H1 (cell line): Measurements from ENCODE around the gene DBP. TPM values are rescaled to one million over a fixed set of nuclear protein-coding genes. Genes with fewer than 3 reads are reported as not detected.
"Not testable (repeated sequence)": the region's sequence is repeated elsewhere in the genome, so short reads cannot be mapped to it uniquely, and the experiment has no call there.

Experiments
- CTCF ChIA-PET: fragments of 300-600 bp; sonication (Branson Sonifier 250); formaldehyde crosslinking; loops from one replicate; lab custom pipeline; 2021; ENCODE audit not compliant: partially characterized antibody; lab: Charles Lee
- POLR2A ChIA-PET: fragments of 300-600 bp; sonication (Branson Sonifier 250); formaldehyde crosslinking; loops from one replicate; lab custom pipeline; 2021; ENCODE audit warnings: inconsistent platforms; ENCODE audit not compliant: partially characterized antibody; lab: Charles Lee
- DNase-seq, 2 experiments: peaks; one replicate each; pipeline versions ENCODE4 v3.0.0 to v3.0.0-alpha.2; 2010 to 2022; ENCODE audit warnings: low spot score in 2 of 2, low read depth in 1 of 2, mixed read lengths in 1 of 2
- FAIRE-seq: peaks from 2 replicates; lab custom pipeline; 2011; peaks lifted over from hg19 to GRCh38; lab: Jason Lieb, UNC
- H2AFZ ChIP-seq: 2 replicates; pipeline ENCODE4 v1.8.1; 2012; ENCODE audit warnings: low read length, inconsistent platforms
- H2AK5ac ChIP-seq: 2 replicates; pipeline ENCODE4 v1.6.1; 2013; ENCODE audit warnings: low read depth, low read length
- H2BK120ac ChIP-seq: replicated peaks from 2 replicates; pipeline ENCODE3; 2013; ENCODE audit warnings: low read depth, low read length, inconsistent platforms
- H2BK12ac ChIP-seq: 2 replicates; pipeline ENCODE4 v1.6.1; 2013; ENCODE audit warnings: low read depth, low read length
- H2BK15ac ChIP-seq: 2 replicates; pipeline ENCODE4 v1.6.1; 2013; ENCODE audit warnings: low read length
- H2BK20ac ChIP-seq: 2 replicates; pipeline ENCODE4 v1.6.1; 2013; ENCODE audit warnings: low read length
- H2BK5ac ChIP-seq: 2 replicates; pipeline ENCODE4 v1.6.1; 2013; ENCODE audit warnings: low read depth, low read length
- H3K14ac ChIP-seq: 2 replicates; pipeline ENCODE4 v1.6.1; 2013; ENCODE audit warnings: inconsistent platforms; ENCODE audit not compliant: insufficient read length
- H3K18ac ChIP-seq: 2 replicates; pipeline ENCODE4 v1.6.1; 2013; ENCODE audit warnings: low read length; ENCODE audit errors: extremely low read depth
- H3K23ac ChIP-seq: 2 replicates; pipeline ENCODE4 v1.6.1; 2013; ENCODE audit warnings: inconsistent platforms; ENCODE audit not compliant: insufficient read length
- H3K23me2 ChIP-seq: 2 replicates; pipeline ENCODE4 v1.6.1; 2013; ENCODE audit warnings: low read depth, low read length
- H3K27ac ChIP-seq: 2 replicates; pipeline ENCODE4 v1.6.1; 2011; ENCODE audit warnings: low read depth, low read length, inconsistent platforms
- H3K27me3 ChIP-seq, 4 experiments: replicated peaks in 1 of 4; 1 replicate in 1 of 4; 2 replicates in 3 of 4; pipeline versions ENCODE4 v1.6.1 to v1.8.1; 2011 to 2013; ENCODE audit warnings: low read length in 3 of 4, mild to moderate bottlenecking in 3 of 4, inconsistent platforms in 2 of 4, mixed read lengths in 2 of 4, moderate library complexity in 1 of 4; ENCODE audit not compliant: control insufficient read depth in 3 of 4, insufficient read depth in 3 of 4; ENCODE audit errors: extremely low read depth in 1 of 4
- H3K36me3 ChIP-seq, 4 experiments: 2 replicates each; pipeline versions ENCODE4 v1.6.1 to v1.8.1; 2011 to 2013; ENCODE audit warnings: mild to moderate bottlenecking in 4 of 4, low read length in 3 of 4, moderate library complexity in 2 of 4, control low read depth in 1 of 4, inconsistent platforms in 1 of 4; ENCODE audit not compliant: insufficient read depth in 4 of 4, control insufficient read depth in 2 of 4
- H3K4ac ChIP-seq: replicated peaks from 2 replicates; pipeline ENCODE3; 2013; ENCODE audit warnings: low read length, low read depth, mixed read lengths, inconsistent platforms; ENCODE audit not compliant: insufficient read length
- H3K4me1 ChIP-seq, 4 experiments: replicated peaks in 1 of 4; 1 replicate in 1 of 4; 2 replicates in 3 of 4; pipeline versions ENCODE4 v1.6.1 to v1.8.1; 2011 to 2013; ENCODE audit warnings: low read length in 3 of 4, inconsistent platforms in 2 of 4, mixed read lengths in 1 of 4; ENCODE audit not compliant: insufficient read depth in 4 of 4, control insufficient read depth in 3 of 4
- H3K4me2 ChIP-seq, 2 experiments: 2 replicates each; pipeline versions ENCODE4 v1.6.1 to v1.8.1; 2011 to 2013; ENCODE audit warnings: low read depth in 2 of 2, low read length in 2 of 2, control low read depth in 1 of 2, inconsistent platforms in 1 of 2, mild to moderate bottlenecking in 1 of 2; ENCODE audit not compliant: insufficient read depth in 1 of 2
- H3K4me3 ChIP-seq, 4 experiments: fragments of 200-600, 300-600 bp in 1 of 4; sonication (generic), shearing (Covaris generic), sonication (Bioruptor Twin) in 1 of 4; 2 replicates each; pipeline versions ENCODE4 v1.5.1 to v1.8.1; 2011 to 2016; ENCODE audit warnings: low read length in 4 of 4, low read depth in 3 of 4, control low read depth in 2 of 4, inconsistent platforms in 2 of 4, mild to moderate bottlenecking in 2 of 4, mixed read lengths in 1 of 4, moderate library complexity in 1 of 4; ENCODE audit not compliant: insufficient read depth in 2 of 4; ENCODE audit errors: extremely low read depth in 1 of 4
- H3K56ac ChIP-seq: replicated peaks from 2 replicates; pipeline ENCODE3; 2013; ENCODE audit warnings: low read depth, mild to moderate bottlenecking, mixed read lengths, low read length, inconsistent platforms; ENCODE audit not compliant: insufficient read length
- H3K79me1 ChIP-seq: 2 replicates; pipeline ENCODE4 v1.6.1; 2013; ENCODE audit warnings: low read depth, low read length, control low read depth
- H3K79me2 ChIP-seq, 2 experiments: 2 replicates each; pipeline versions ENCODE4 v1.6.1 to v1.8.1; 2012 to 2013; ENCODE audit warnings: low read length in 2 of 2, mild to moderate bottlenecking in 2 of 2, inconsistent platforms in 1 of 2; ENCODE audit not compliant: insufficient read depth in 2 of 2, control insufficient read depth in 1 of 2
- H3K9ac ChIP-seq, 4 experiments: replicated peaks in 1 of 4; 1 replicate in 1 of 4; 2 replicates in 3 of 4; pipeline versions ENCODE4 v1.6.1 to v1.8.1; 2011 to 2013; ENCODE audit warnings: low read depth in 3 of 4, low read length in 3 of 4, control low read depth in 2 of 4, mild to moderate bottlenecking in 2 of 4, moderate library complexity in 2 of 4, inconsistent platforms in 1 of 4; ENCODE audit errors: extremely low read depth in 1 of 4
- H3K9me3 ChIP-seq, 2 experiments: 2 replicates each; pipeline versions ENCODE4 v1.6.1 to v1.8.1; 2012 to 2013; ENCODE audit warnings: mild to moderate bottlenecking in 2 of 2, moderate library complexity in 2 of 2, control low read depth in 1 of 2, inconsistent platforms in 1 of 2, low read depth in 1 of 2, low read length in 1 of 2, mixed read lengths in 1 of 2; ENCODE audit not compliant: insufficient read depth in 2 of 2
- H4K20me1 ChIP-seq, 2 experiments: replicated peaks in 1 of 2; 2 replicates each; pipeline versions ENCODE3 to v1.8.1; 2011 to 2013; ENCODE audit warnings: inconsistent platforms in 2 of 2, low read length in 2 of 2, mild to moderate bottlenecking in 1 of 2; ENCODE audit not compliant: insufficient read depth in 2 of 2, control insufficient read depth in 1 of 2
- H4K5ac ChIP-seq: 2 replicates; pipeline ENCODE4 v1.6.1; 2013; ENCODE audit warnings: low read length, low read depth, mixed read lengths, inconsistent platforms; ENCODE audit not compliant: insufficient read length
- H4K8ac ChIP-seq: 2 replicates; pipeline ENCODE4 v1.8.0; 2013; ENCODE audit warnings: mild to moderate bottlenecking, moderate library complexity, low read length, inconsistent platforms; ENCODE audit not compliant: insufficient read depth; ENCODE audit errors: extremely low read depth
- H4K91ac ChIP-seq: replicated peaks from 2 replicates; pipeline ENCODE3; 2013; ENCODE audit warnings: low read length, mixed read lengths, inconsistent platforms; ENCODE audit not compliant: insufficient read length
- WGBS, 2 experiments: shearing (Covaris generic) in 1 of 2; methylation state at CpG; one replicate each; pipeline versions ENCODE4 v1.1.6 to v1.1.7; 2013 to 2015; ENCODE audit warnings: low lambda C conversion rate in 2 of 2, mixed read lengths in 2 of 2, inconsistent platforms in 1 of 2, low coverage in 1 of 2, missing lambda C conversion rate in 1 of 2; ENCODE audit not compliant: insufficient replicate concordance in 2 of 2, insufficient coverage in 1 of 2, insufficient read length in 1 of 2; ENCODE audit errors: extremely low coverage in 1 of 2, missing lambda C conversion rate in 1 of 2; 5-methylcytosine and 5-hydroxymethylcytosine counted together
- polyA plus RNA-seq, 7 experiments: library from polyadenylated mRNA; depleted of rRNA in 3 of 7; stranded (reverse) in 5 of 7; unstranded in 2 of 7; fragments of >200 nt in 5 of 7; fragments of 200-250 nt in 2 of 7; gene quantifications; 1 replicate in 5 of 7; 2 replicates in 1 of 7; 4 replicates in 1 of 7; pipeline versions ENCODE4 v1.2.1 to v1.2.3, GENCODE V29; 2011 to 2013; ENCODE audit warnings: missing spikeins in 2 of 7, mixed read lengths in 2 of 7
- total RNA-seq: library from RNA; stranded (reverse); fragmentation: NEBNext Ultra II Directional; extraction: Animal tissue kit (Norgen Biotek cat#: 25700); gene quantifications from 2 replicates; pipeline ENCODE4 v1.2.1, GENCODE V29; 2021

Gene DBP
- total and polyA plus RNA-seq, 2 of the 8 experiments (the other 6 are each of a cell fraction or from before 2014, with no cell fraction given) = 7.5 to 8.3 TPM

DNA sequence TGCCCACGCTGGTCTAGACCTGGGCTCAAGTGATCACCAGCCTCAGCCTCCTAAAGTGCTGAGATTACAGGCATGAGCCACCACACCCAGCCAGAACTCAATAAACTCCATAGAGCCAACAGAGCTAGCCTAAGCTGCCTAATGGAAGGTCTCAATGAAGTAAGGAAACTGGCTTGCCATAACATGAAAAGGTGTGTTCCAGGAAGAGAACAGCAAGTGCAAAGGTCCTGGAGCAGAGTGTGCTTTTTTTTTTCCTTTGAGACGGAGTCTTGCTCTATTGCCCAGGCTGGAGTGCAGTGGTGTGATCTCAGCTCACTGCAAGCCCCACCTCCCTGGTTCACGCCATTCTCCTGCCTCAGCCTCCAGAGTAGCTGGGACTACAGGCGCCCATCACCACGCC, 20.6 kb upstream of the DBP start:
- not testable (repeated sequence) for H4K91ac ChIP-seq, H3K4ac ChIP-seq, H2AFZ ChIP-seq, H3K4me3 ChIP-seq, H3K4me1 ChIP-seq, H3K9me3 ChIP-seq, H3K36me3 ChIP-seq, H2BK120ac ChIP-seq, H4K5ac ChIP-seq, H2BK12ac ChIP-seq, DNase-seq, H3K56ac ChIP-seq, H2BK5ac ChIP-seq, H2BK15ac ChIP-seq, H3K4me2 ChIP-seq, H3K9ac ChIP-seq, H3K23me2 ChIP-seq, H4K20me1 ChIP-seq, H3K14ac ChIP-seq, H3K79me2 ChIP-seq, H3K23ac ChIP-seq, H3K27ac ChIP-seq, H2AK5ac ChIP-seq, FAIRE-seq, H4K8ac ChIP-seq, H3K27me3 ChIP-seq, H2BK20ac ChIP-seq, H3K18ac ChIP-seq, H3K79me1 ChIP-seq
- 84% methylated on average over 5 of the region's 5 CpGs; no CpG with 5 or more reads in 1 of the 2 experiments for WGBS, 2 experiments
- POLR2A ChIA-PET = interaction anchor here (0.6 to 1.5 kb wide), 5 partner anchors 40 to 97 kb away, joined by 3 to 5 read pairs (median 4); no protein-coding TSS in a partner anchor
- CTCF ChIA-PET = interaction anchor here (0.6 to 3.0 kb wide), 3 partner anchors 12 to 177 kb away, joined by 4 to 9 read pairs (median 5); partner anchors contain the start of gene CA11
